Natural killer cell treated with Interleukin-12 subunit alpha and Interleukin-12 subunit beta and Interleukin-15 and Interleukin-18, amount 100 ng/mL, for 72 hours (primary cell): ENCODE results near the gene AMHR2. TPM values are rescaled to one million over a fixed set of nuclear protein-coding genes. Genes with fewer than 3 reads are reported as not detected.

Experiments used
- ATAC-seq, 2 donors: fragments of 150-1000 bp; cut with Tn5 transposase in 1 of 2; sonication (Bioruptor Pico), chemical (Tn5 transposase) in 1 of 2; 2 replicates each; pipeline ENCODE4 v1.10.0; 2021
- DNase-seq: peaks from one replicate; pipeline ENCODE4 v3.0.0; 2022; ENCODE audit warnings: low spot score
- H3K27ac Mint-ChIP-seq, 2 donors: 1 replicate in 1 of 2; 2 replicates in 1 of 2; pipeline ENCODE4 v1.8.0; 2022; ENCODE audit warnings: mixed read lengths in 2 of 2, mild to moderate bottlenecking in 1 of 2, moderate library complexity in 1 of 2
- H3K27me3 Mint-ChIP-seq, 2 donors: 1 replicate in 1 of 2; 2 replicates in 1 of 2; pipeline ENCODE4 v1.8.0; 2022; ENCODE audit warnings: mixed read lengths in 2 of 2
- H3K36me3 Mint-ChIP-seq: one replicate; pipeline ENCODE4 v1.8.0; 2022; ENCODE audit warnings: mixed read lengths
- H3K4me1 Mint-ChIP-seq, 2 donors: 1 replicate in 1 of 2; 2 replicates in 1 of 2; pipeline ENCODE4 v1.8.0; 2022; ENCODE audit warnings: low read depth in 2 of 2, mixed read lengths in 2 of 2, mild to moderate bottlenecking in 1 of 2
- H3K4me3 Mint-ChIP-seq: one replicate; pipeline ENCODE4 v1.8.0; 2022; ENCODE audit warnings: mixed read lengths
- H3K9me3 Mint-ChIP-seq: 2 replicates; pipeline ENCODE4 v1.8.0; 2022; ENCODE audit warnings: mixed read lengths
- total RNA-seq, 2 donors: library from RNA; stranded (reverse); gene quantifications; one replicate each; pipeline ENCODE4 v1.2.3, GENCODE V29; 2022

The AMHR2 gene
- total RNA-seq, 2 donors from 2014 or later, result not detected

- peaks cover 62% of the 10 kb centered on the region for H3K36me3 Mint-ChIP-seq
- H3K4me3 Mint-ChIP-seq, result no peak overlapping the region
- H3K27me3 Mint-ChIP-seq, result no peaks in the 10 kb centered on the region
- H3K4me1 Mint-ChIP-seq, result peaks cover 28 to 46% of the 10 kb centered on the region in 2 donors
- peak overlapping the region in 1 of 2 donors; percentile 28 for H3K27ac Mint-ChIP-seq
- ATAC-seq (no peak), DNase-seq (no peak)
- no peaks in the 10 kb centered on the region for H3K9me3 Mint-ChIP-seq
These were observed 43.0 kb downstream of the AMHR2 start for GRCh38 chr12:53466640-53467039.

GRCh38 chr12:53467082-53467481 is 43.4 kb downstream of the AMHR2 start:
- no peak overlapping the region for H3K4me3 Mint-ChIP-seq
- no peaks in the 10 kb centered on the region for H3K9me3 Mint-ChIP-seq
- H3K4me1 Mint-ChIP-seq, result peaks cover 31 to 50% of the 10 kb centered on the region in 2 donors
- no peaks in the 10 kb centered on the region for H3K27me3 Mint-ChIP-seq
- H3K27ac Mint-ChIP-seq, result peak overlapping the region in 1 of 2 donors; percentile 28
- ATAC-seq (no peak), DNase-seq (no peak)
- H3K36me3 Mint-ChIP-seq, result peaks cover 66% of the 10 kb centered on the region

GRCh38 chr12:53467880-53468279 is 44.2 kb downstream of the AMHR2 start:
- Mint-ChIP-seq H3K9me3 (no peaks in the 10 kb centered on the region), H3K4me1 (peaks cover 35 to 51% of the 10 kb centered on the region in 2 donors), H3K27ac (no peak overlapping the region), H3K27me3 (no peaks in the 10 kb centered on the region), H3K36me3 (peaks cover 65% of the 10 kb centered on the region), H3K4me3 (no peak overlapping the region)
- DNase-seq (no peak), ATAC-seq (no peak)

- Mint-ChIP-seq H3K4me3 (no peak overlapping the region), H3K4me1 (peaks cover 32 to 51% of the 10 kb centered on the region in 2 donors)
These were observed 44.6 kb downstream of the AMHR2 start for GRCh38 chr12:53468282-53468681.

GRCh38 chr12:53472056-53472582 is 48.5 kb downstream of the AMHR2 start:
- ATAC-seq (no peak), DNase-seq (no peak)
- no peaks in the 10 kb centered on the region for H3K9me3 Mint-ChIP-seq
- H3K4me1 Mint-ChIP-seq, result peaks cover 31 to 56% of the 10 kb centered on the region in 2 donors
- no peak overlapping the region for H3K4me3 Mint-ChIP-seq
- H3K27ac Mint-ChIP-seq, result peak overlapping the region; percentile 18 to 60
- no peaks in the 10 kb centered on the region for H3K27me3 Mint-ChIP-seq
- H3K36me3 Mint-ChIP-seq, result peaks cover 65% of the 10 kb centered on the region

More at GRCh38 chr12:53468282-53468681, 44.6 kb downstream of the AMHR2 start:
- Mint-ChIP-seq H3K9me3 (no peaks in the 10 kb centered on the region), H3K27ac (peak overlapping the region in 1 of 2 donors; percentile 24), H3K36me3 (peaks cover 61% of the 10 kb centered on the region), H3K27me3 (no peaks in the 10 kb centered on the region)
- DNase-seq (no peak), ATAC-seq (no peak)

- no peaks in the 10 kb centered on the region for H3K27me3 Mint-ChIP-seq
- peaks cover 49% of the 10 kb centered on the region for H3K36me3 Mint-ChIP-seq
- ATAC-seq (no peak), DNase-seq (no peak)
- peaks cover 27 to 43% of the 10 kb centered on the region in 2 donors for H3K4me1 Mint-ChIP-seq
- H3K27ac Mint-ChIP-seq, result peak overlapping the region; percentile 48 to 80
- no peaks in the 10 kb centered on the region for H3K9me3 Mint-ChIP-seq
- H3K4me3 Mint-ChIP-seq, result no peak overlapping the region
These were observed 50.4 kb downstream of the AMHR2 start for GRCh38 chr12:53474077-53474476.

GRCh38 chr12:53474819-53475218 is 51.2 kb downstream of the AMHR2 start:
- no peak for ATAC-seq
- Mint-ChIP-seq H3K4me3 (peak overlapping the region; percentile 17), H3K4me1 (peaks cover 27 to 43% of the 10 kb centered on the region in 2 donors), H3K27me3 (no peaks in the 10 kb centered on the region), H3K27ac (peak overlapping the region; percentile 48 to 80), H3K9me3 (no peaks in the 10 kb centered on the region), H3K36me3 (peaks cover 56% of the 10 kb centered on the region)
- no peak for DNase-seq

GRCh38 chr12:53476769-53477209 is 53.1 kb downstream of the AMHR2 start:
- Mint-ChIP-seq H3K36me3 (peaks cover 48% of the 10 kb centered on the region), H3K9me3 (no peaks in the 10 kb centered on the region), H3K4me3 (no peak overlapping the region), H3K27ac (peak overlapping the region in 1 of 2 donors; percentile 38), H3K27me3 (no peaks in the 10 kb centered on the region), H3K4me1 (peaks cover 26 to 32% of the 10 kb centered on the region in 2 donors)
- ATAC-seq (no peak), DNase-seq (no peak)

- no peak for DNase-seq
- Mint-ChIP-seq H3K4me1 (peaks cover 21 to 30% of the 10 kb centered on the region in 2 donors), H3K27ac (peak overlapping the region in 1 of 2 donors; percentile 35), H3K27me3 (no peaks in the 10 kb centered on the region), H3K9me3 (no peaks in the 10 kb centered on the region), H3K36me3 (peaks cover 35% of the 10 kb centered on the region), H3K4me3 (no peak overlapping the region)
- ATAC-seq, result no peak
These were observed 55.2 kb downstream of the AMHR2 start for GRCh38 chr12:53478865-53479264.

- Mint-ChIP-seq H3K27me3 (no peaks in the 10 kb centered on the region), H3K4me3 (no peak overlapping the region), H3K4me1 (peaks cover 16 to 31% of the 10 kb centered on the region in 2 donors), H3K9me3 (no peaks in the 10 kb centered on the region), H3K27ac (peak overlapping the region in 1 of 2 donors; percentile 35), H3K36me3 (peaks cover 30% of the 10 kb centered on the region)
- ATAC-seq, result no peak
- no peak for DNase-seq
These were observed 55.7 kb downstream of the AMHR2 start for GRCh38 chr12:53479331-53479730.

GRCh38 chr12:53480491-53481442 is 57.1 kb downstream of the AMHR2 start:
- H3K27ac Mint-ChIP-seq, result no peak overlapping the region
- peaks cover 20% of the 10 kb centered on the region for H3K36me3 Mint-ChIP-seq

More at GRCh38 chr12:53480491-53481442, 57.1 kb downstream of the AMHR2 start:
- Mint-ChIP-seq H3K27me3 (no peaks in the 10 kb centered on the region), H3K9me3 (no peaks in the 10 kb centered on the region), H3K4me1 (peaks cover 7 to 24% of the 10 kb centered on the region in 2 donors), H3K4me3 (no peak overlapping the region)
- no peak for DNase-seq
- no peak for ATAC-seq
